Measurements from ENCODE around the gene ERVFRD-1. TPM values are rescaled to one million over a fixed set of nuclear protein-coding genes. Genes with fewer than 3 reads are reported as not detected.

ERVFRD-1 gene
- total RNA-seq, 1 experiment from 2014 or later = not detected

DNA sequence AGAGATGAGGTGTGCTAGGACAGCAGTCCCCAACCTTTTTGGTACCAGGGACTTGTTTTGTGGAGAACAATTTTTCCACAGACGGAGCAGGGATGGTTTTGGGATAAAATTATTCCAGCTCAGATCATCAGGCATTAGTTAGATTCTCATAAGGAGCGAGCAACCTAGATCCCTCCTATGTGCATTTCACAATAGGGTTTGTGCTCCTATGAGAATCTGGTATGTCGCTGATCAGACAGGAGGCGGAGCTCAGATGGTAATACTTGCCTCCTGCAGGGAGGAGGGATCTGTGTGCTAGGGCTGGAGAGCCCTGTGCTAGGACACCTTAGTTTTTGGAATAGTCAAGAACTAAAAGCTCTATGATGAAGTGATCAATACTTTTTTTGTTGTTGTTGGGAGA, 15.4 kb downstream of the ERVFRD-1 start:
- DNase-seq = peak; percentile 32
- Histone ChIP-seq H3K79me2 (ENCODE audit: low read length) (peaks cover 70% of the 10 kb centered on the region), H2AFZ (ENCODE audit: low read length) (no peak overlapping the region), H3K9me2 (replicated peaks; ENCODE audit: low read length) (no peaks in the 10 kb centered on the region), H3K4me3 (ENCODE audit: low read length) (peak overlapping the region; percentile 96), H3K4me1 (ENCODE audit: insufficient read depth, low read length) (peaks cover 18% of the 10 kb centered on the region), H3K4me2 (ENCODE audit: low read length) (peak overlapping the region; percentile 91), H3F3A (ENCODE audit: low read length, unreplicated experiment) (no peaks in the 10 kb centered on the region), H3K36me3 (ENCODE audit: low read depth, low read length) (peaks cover 3% of the 10 kb centered on the region; the same call in 1 of the 2 replicates), H3K27ac (ENCODE audit: low read length) (no peak overlapping the region), H3K9ac (ENCODE audit: low read length) (no peak overlapping the region), H3K27me3 (ENCODE audit: low read length) (no peaks in the 10 kb centered on the region), H3K9me3 (ENCODE audit: low read length) (no peaks in the 10 kb centered on the region), H4K20me1 (ENCODE audit: low read length) (no peaks in the 10 kb centered on the region)
- CTCF ChIA-PET = interaction anchor here (0.5 kb wide), 1 partner anchor 19 kb away, joined by 7 read pairs; no protein-coding TSS in a partner anchor
- intact Hi-C loops (cut with micrococcal nuclease) = loop anchor here (10.0 kb wide), 1 partner anchor 139 kb away; the partner anchor contains the start of gene NEDD9
- POLR2A ChIA-PET (ENCODE audit: unreplicated experiment) = no interaction called here
- no TSS peak for BruUV-seq (replicated peaks)
- no peak for TF ChIP-seq EZH2phosphoT487 (IDR thresholded peaks at IDR 0.05; ENCODE audit: borderline replicate concordance, low read length)
- TF ChIP-seq, protein P1, sequence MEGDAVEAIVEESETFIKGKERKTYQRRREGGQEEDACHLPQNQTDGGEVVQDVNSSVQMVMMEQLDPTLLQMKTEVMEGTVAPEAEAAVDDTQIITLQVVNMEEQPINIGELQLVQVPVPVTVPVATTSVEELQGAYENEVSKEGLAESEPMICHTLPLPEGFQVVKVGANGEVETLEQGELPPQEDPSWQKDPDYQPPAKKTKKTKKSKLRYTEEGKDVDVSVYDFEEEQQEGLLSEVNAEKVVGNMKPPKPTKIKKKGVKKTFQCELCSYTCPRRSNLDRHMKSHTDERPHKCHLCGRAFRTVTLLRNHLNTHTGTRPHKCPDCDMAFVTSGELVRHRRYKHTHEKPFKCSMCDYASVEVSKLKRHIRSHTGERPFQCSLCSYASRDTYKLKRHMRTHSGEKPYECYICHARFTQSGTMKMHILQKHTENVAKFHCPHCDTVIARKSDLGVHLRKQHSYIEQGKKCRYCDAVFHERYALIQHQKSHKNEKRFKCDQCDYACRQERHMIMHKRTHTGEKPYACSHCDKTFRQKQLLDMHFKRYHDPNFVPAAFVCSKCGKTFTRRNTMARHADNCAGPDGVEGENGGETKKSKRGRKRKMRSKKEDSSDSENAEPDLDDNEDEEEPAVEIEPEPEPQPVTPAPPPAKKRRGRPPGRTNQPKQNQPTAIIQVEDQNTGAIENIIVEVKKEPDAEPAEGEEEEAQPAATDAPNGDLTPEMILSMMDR (conservative IDR thresholded peaks at IDR 0.05; ENCODE audit: low read depth, low read length) = no peak
- TF ChIP-seq EZH2 (IDR thresholded peaks at IDR 0.05; ENCODE audit: low read length, unreplicated experiment) = no peak
- ATAC-seq = no peak

DNA sequence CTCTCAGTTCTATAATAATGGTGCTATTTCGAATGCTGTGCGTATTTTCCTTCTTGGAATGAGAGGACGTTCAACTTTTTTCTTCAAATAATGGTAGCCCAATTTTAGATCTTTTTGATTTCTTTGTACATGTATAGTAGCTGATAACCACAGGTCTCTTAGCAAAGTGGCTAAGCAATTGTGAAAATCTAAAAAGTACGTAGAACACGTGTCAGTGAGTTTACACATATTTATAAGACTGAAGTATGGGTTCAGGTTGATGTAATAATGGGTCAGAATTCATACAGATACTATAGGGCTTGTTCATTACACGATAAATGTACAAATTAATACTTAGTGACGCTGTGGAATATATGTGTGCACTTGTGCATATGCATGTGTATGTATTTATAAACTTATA, 16.6 kb downstream of the ERVFRD-1 start:
- H3K4me1 ChIP-seq (ENCODE audit: insufficient read depth, low read length) = peaks cover 18% of the 10 kb centered on the region
- H3F3A ChIP-seq (ENCODE audit: low read length, unreplicated experiment) = no peaks in the 10 kb centered on the region
- ChIA-PET POLR2A (ENCODE audit: unreplicated experiment) (no interaction called here), CTCF (no interaction called here)
- TF ChIP-seq, protein P1 (conservative IDR thresholded peaks at IDR 0.05; ENCODE audit: low read depth, low read length) = no peak
- no peak for TF ChIP-seq EZH2 (IDR thresholded peaks at IDR 0.05; ENCODE audit: low read length, unreplicated experiment)
- no peak for TF ChIP-seq EZH2phosphoT487 (IDR thresholded peaks at IDR 0.05; ENCODE audit: borderline replicate concordance, low read length)
- H3K9me2 ChIP-seq (replicated peaks; ENCODE audit: low read length) = no peaks in the 10 kb centered on the region
- H4K20me1 ChIP-seq (ENCODE audit: low read length) = no peaks in the 10 kb centered on the region
- no TSS peak for BruUV-seq (replicated peaks)
- DNase-seq = no peak
- no peak for ATAC-seq
- peak overlapping the region; percentile 94 for H2AFZ ChIP-seq (ENCODE audit: low read length)
- no peaks in the 10 kb centered on the region for H3K9me3 ChIP-seq (ENCODE audit: low read length)
- no peaks in the 10 kb centered on the region for H3K36me3 ChIP-seq (ENCODE audit: low read depth, low read length)
- H3K4me3 ChIP-seq (ENCODE audit: low read length) = peak overlapping the region; percentile 96
- no peaks in the 10 kb centered on the region for H3K27me3 ChIP-seq (ENCODE audit: low read length)
- intact Hi-C loops (cut with micrococcal nuclease) = loop anchor here (1.0 to 10.0 kb wide), 5 partner anchors 22 to 482 kb away; partner anchors contain the start of gene NEDD9
- peaks cover 58% of the 10 kb centered on the region for H3K79me2 ChIP-seq (ENCODE audit: low read length)
- peak overlapping the region; percentile 94 for H3K9ac ChIP-seq (ENCODE audit: low read length)
- H3K27ac ChIP-seq (ENCODE audit: low read length) = peak overlapping the region; percentile 60; the same call in 1 of the 2 replicates
- H3K4me2 ChIP-seq (ENCODE audit: low read length) = peak overlapping the region; percentile 91

DNA sequence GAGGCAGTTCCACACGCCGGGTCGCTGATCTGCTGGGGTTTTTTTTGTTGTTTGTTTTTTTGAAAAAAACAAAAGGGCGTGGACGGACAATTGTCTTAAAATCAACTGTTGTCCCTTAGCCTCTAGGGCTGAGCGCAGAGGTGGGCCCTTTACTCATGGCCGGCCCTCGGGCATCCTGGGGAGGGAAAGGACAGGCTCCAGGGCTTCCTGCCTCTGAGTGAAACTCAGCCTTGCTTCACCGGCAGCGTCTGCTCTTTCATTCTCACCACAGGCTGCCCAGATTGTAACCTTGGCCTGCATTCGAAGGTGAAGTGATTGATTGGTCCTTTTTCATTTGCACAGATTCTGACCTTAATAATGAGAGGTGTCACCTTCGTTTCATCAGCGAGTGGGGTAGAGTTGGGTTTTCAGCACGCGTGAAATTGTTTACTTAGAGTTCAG, 17.1 kb downstream of the ERVFRD-1 start:
- DNase-seq (peak; percentile 56), ATAC-seq (peak; percentile 23)
- Histone ChIP-seq H2AFZ (ENCODE audit: low read length) (peak overlapping the region; percentile 94), H3K9me3 (ENCODE audit: low read length) (no peaks in the 10 kb centered on the region), H4K20me1 (ENCODE audit: low read length) (no peaks in the 10 kb centered on the region), H3K27ac (ENCODE audit: low read length) (peak overlapping the region; percentile 60), H3F3A (ENCODE audit: low read length, unreplicated experiment) (no peaks in the 10 kb centered on the region), H3K9ac (ENCODE audit: low read length) (peak overlapping the region; percentile 94), H3K79me2 (ENCODE audit: low read length) (peaks cover 53% of the 10 kb centered on the region), H3K4me2 (ENCODE audit: low read length) (peak overlapping the region; percentile 91), H3K9me2 (replicated peaks; ENCODE audit: low read length) (no peaks in the 10 kb centered on the region), H3K4me1 (ENCODE audit: insufficient read depth, low read length) (peaks cover 18% of the 10 kb centered on the region), H3K27me3 (ENCODE audit: low read length) (no peaks in the 10 kb centered on the region), H3K36me3 (ENCODE audit: low read depth, low read length) (no peaks in the 10 kb centered on the region), H3K4me3 (ENCODE audit: low read length) (peak overlapping the region; percentile 96)
- intact Hi-C loops (cut with micrococcal nuclease) = loop anchor here (1.0 to 10.0 kb wide), 5 partner anchors 22 to 483 kb away; partner anchors contain the start of gene NEDD9
- no TSS peak for BruUV-seq (replicated peaks)
- ChIA-PET CTCF (no interaction called here), POLR2A (ENCODE audit: unreplicated experiment) (no interaction called here)
- TF ChIP-seq EZH2phosphoT487 (IDR thresholded peaks at IDR 0.05; ENCODE audit: borderline replicate concordance, low read length) (no peak), EZH2 (IDR thresholded peaks at IDR 0.05; ENCODE audit: low read length, unreplicated experiment) (no peak)
- TF ChIP-seq, protein P1 (conservative IDR thresholded peaks at IDR 0.05; ENCODE audit: low read depth, low read length) = no peak
